ENCODE results near the gene WWOX.

WWOX gene

GRCh38 chr16:79098907-79099306 lies 999.5 kb downstream of the WWOX start:
- peak; percentile 5 for DNase-seq

- no peak for DNase-seq
Measured at GRCh38 chr16:79099716-79100115, 1000.3 kb downstream of the WWOX start.

GRCh38 chr16:79100447-79100846 lies 1001.0 kb downstream of the WWOX start:
- no peak for DNase-seq

- DNase-seq = no peak
Measured at GRCh38 chr16:79101491-79101890, 1002.0 kb downstream of the WWOX start.

GRCh38 chr16:79104567-79104966 lies 1005.1 kb downstream of the WWOX start:
- DNase-seq = no peak

- DNase-seq = no peak
Measured at GRCh38 chr16:79107301-79107700, 1007.8 kb downstream of the WWOX start.

GRCh38 chr16:79109771-79110170 lies 1010.3 kb downstream of the WWOX start:
- DNase-seq = no peak

GRCh38 chr16:79110242-79110641 lies 1010.8 kb downstream of the WWOX start:
- DNase-seq = no peak

- no peak for DNase-seq
Measured at GRCh38 chr16:79110953-79111352, 1011.5 kb downstream of the WWOX start.

GRCh38 chr16:79112462-79112861 lies 1013.0 kb downstream of the WWOX start:
- no peak for DNase-seq

GRCh38 chr16:79113826-79114225 lies 1014.4 kb downstream of the WWOX start:
- no peak for DNase-seq

- DNase-seq = no peak
Measured at GRCh38 chr16:79114759-79115158, 1015.3 kb downstream of the WWOX start.

- DNase-seq = no peak
Measured at GRCh38 chr16:79121906-79122305, 1022.5 kb downstream of the WWOX start.

- DNase-seq = no peak
Measured at GRCh38 chr16:79122343-79122742, 1022.9 kb downstream of the WWOX start.

GRCh38 chr16:79124016-79124756 lies 1024.7 kb downstream of the WWOX start:
- DNase-seq = no peak

GRCh38 chr16:79127766-79128165 lies 1028.3 kb downstream of the WWOX start:
- DNase-seq = no peak

GRCh38 chr16:79128706-79129105 lies 1029.3 kb downstream of the WWOX start:
- no peak for DNase-seq

GRCh38 chr16:79130616-79131015 lies 1031.2 kb downstream of the WWOX start:
- DNase-seq = peak; percentile 36

- DNase-seq = no peak
Measured at GRCh38 chr16:79131321-79132075, 1032.0 kb downstream of the WWOX start.

GRCh38 chr16:79132701-79133100 lies 1033.2 kb downstream of the WWOX start:
- DNase-seq = no peak

GRCh38 chr16:79134300-79134699 lies 1034.8 kb downstream of the WWOX start:
- no peak for DNase-seq

- no peak for DNase-seq
Measured at GRCh38 chr16:79136955-79137354, 1037.5 kb downstream of the WWOX start.

- peak; percentile 5 for DNase-seq
Measured at GRCh38 chr16:79137426-79137939, 1038.0 kb downstream of the WWOX start.

- DNase-seq = no peak
Measured at GRCh38 chr16:79139799-79140198, 1040.3 kb downstream of the WWOX start.

Data from NCI-H69 (cell line).